ENCODE results near the gene NEBL. TPM values are rescaled to one million over a fixed set of nuclear protein-coding genes. Genes with fewer than 3 reads are reported as not detected.

NEBL gene
- total and polyA plus RNA-seq, 2 donors from 2014 or later, result 13.8 to 21.2 TPM

- FAIRE-seq (no peak), DNase-seq (no peak)
- Histone ChIP-seq H3K9me3 (ENCODE audit: control insufficient read depth in 2 of 3, insufficient read depth in 1 of 3, low read length in 3 of 3) (no peaks in the 10 kb centered on the region), H3K27me3 (ENCODE audit: control insufficient read depth, insufficient read depth, low read length) (no peaks in the 10 kb centered on the region), H3K27ac (ENCODE audit: low read depth in 2 of 2, low read length in 2 of 2) (no peak overlapping the region), H3K36me3 (ENCODE audit: control insufficient read depth in 2 of 3, insufficient read depth in 3 of 3, low read length in 3 of 3) (no peaks in the 10 kb centered on the region), H3K4me3 (ENCODE audit: low read length in 3 of 3) (no peak overlapping the region), H3K4me1 (ENCODE audit: control insufficient read depth in 2 of 3, insufficient read depth in 2 of 3, low read depth in 1 of 3, low read length in 3 of 3) (no peaks in the 10 kb centered on the region), H3K9ac (ENCODE audit: low read length in 3 of 3) (no peak overlapping the region)
- intact Hi-C loops (cut with DNase I), result no loop called here
- no peak for TF ChIP-seq CTCF (IDR thresholded peaks at IDR 0.05; ENCODE audit: borderline replicate concordance, extremely low read depth, insufficient read depth)
Measured at GRCh38 chr10:20890491-20891337, 6.4 kb downstream of the NEBL start.

GRCh38 chr10:20890009-20890408, 7.1 kb downstream of the NEBL start:
- TF ChIP-seq CTCF (IDR thresholded peaks at IDR 0.05; ENCODE audit: borderline replicate concordance, extremely low read depth, insufficient read depth), result no peak
- FAIRE-seq (no peak), DNase-seq (peak in 3 of 5 donors; percentile 23 to 51 (median 32))
- intact Hi-C loops (cut with DNase I), result no loop called here
- H3K9me3 ChIP-seq (ENCODE audit: control insufficient read depth in 2 of 3, insufficient read depth in 1 of 3, low read length in 3 of 3), result no peaks in the 10 kb centered on the region
- H3K36me3 ChIP-seq (ENCODE audit: control insufficient read depth in 2 of 3, insufficient read depth in 3 of 3, low read length in 3 of 3), result no peaks in the 10 kb centered on the region
- H3K27me3 ChIP-seq (ENCODE audit: control insufficient read depth, insufficient read depth, low read length), result no peaks in the 10 kb centered on the region
- no peak overlapping the region for H3K27ac ChIP-seq (ENCODE audit: low read depth in 2 of 2, low read length in 2 of 2)
- no peaks in the 10 kb centered on the region for H3K4me1 ChIP-seq (ENCODE audit: control insufficient read depth in 2 of 3, insufficient read depth in 2 of 3, low read depth in 1 of 3, low read length in 3 of 3)
- no peak overlapping the region for H3K9ac ChIP-seq (ENCODE audit: low read length in 3 of 3)
- H3K4me3 ChIP-seq (ENCODE audit: low read length in 3 of 3), result no peak overlapping the region

GRCh38 chr10:20888620-20889330, 8.3 kb downstream of the NEBL start:
- DNase-seq, result no peak
- Histone ChIP-seq H3K9ac (ENCODE audit: low read length in 3 of 3) (no peak overlapping the region), H3K4me1 (ENCODE audit: control insufficient read depth in 2 of 3, insufficient read depth in 2 of 3, low read depth in 1 of 3, low read length in 3 of 3) (no peaks in the 10 kb centered on the region), H3K27ac (ENCODE audit: low read depth in 2 of 2, low read length in 2 of 2) (no peak overlapping the region), H3K27me3 (ENCODE audit: control insufficient read depth, insufficient read depth, low read length) (no peaks in the 10 kb centered on the region), H3K9me3 (ENCODE audit: control insufficient read depth in 2 of 3, insufficient read depth in 1 of 3, low read length in 3 of 3) (no peaks in the 10 kb centered on the region), H3K36me3 (ENCODE audit: control insufficient read depth in 2 of 3, insufficient read depth in 3 of 3, low read length in 3 of 3) (no peaks in the 10 kb centered on the region), H3K4me3 (ENCODE audit: low read length in 3 of 3) (no peak overlapping the region)
- TF ChIP-seq CTCF (IDR thresholded peaks at IDR 0.05; ENCODE audit: borderline replicate concordance, extremely low read depth, insufficient read depth), result no peak
- intact Hi-C loops (cut with DNase I), result no loop called here
- no peak for FAIRE-seq
